Stomach (tissue), 9 donors: ENCODE measurements around the gene GREB1. TPM values are rescaled to one million over a fixed set of nuclear protein-coding genes. Genes with fewer than 3 reads are reported as not detected.

Source experiments
- DNase-seq, 2 donors: peaks; one replicate each; pipeline versions ENCODE4 v3.0.0 to v3.0.0-alpha.2; 2013 to 2019
- H3K27ac ChIP-seq, 5 donors: fragments of 200-600 bp in 4 of 5; sonication (generic) in 4 of 5; one replicate each; pipeline ENCODE4 v1.5.1; 2013 to 2019; ENCODE audit warnings: mild to moderate bottlenecking in 1 of 5, moderate library complexity in 1 of 5
- H3K27me3 ChIP-seq, 3 donors: fragments of 200-600 bp; sonication (generic); one replicate each; pipeline ENCODE4 v1.5.1; 2017 to 2019; ENCODE audit warnings: mixed run types in 1 of 3
- H3K36me3 ChIP-seq, 4 donors: fragments of 200-600 bp; sonication (generic); 1 replicate in 3 of 4; 2 replicates in 1 of 4; pipeline ENCODE4 v1.5.1; 2016 to 2019
- H3K4me1 ChIP-seq, 4 donors: fragments of 200-600 bp; sonication (generic); one replicate each; pipeline ENCODE4 v1.5.1; 2016 to 2019
- H3K4me3 ChIP-seq, 4 donors: fragments of 200-600 bp; sonication (generic) in 3 of 4; one replicate each; pipeline ENCODE4 v1.5.1; 2016 to 2019; ENCODE audit warnings: mild to moderate bottlenecking in 1 of 4
- H3K9me3 ChIP-seq, 4 donors: fragments of 200-600 bp; sonication (generic); one replicate each; pipeline ENCODE4 v1.5.1; 2016 to 2019
- CTCF ChIP-seq, 7 experiments: fragments of 450-650 bp in 4 of 7; fragments of 200-600 bp in 3 of 7; sonication (generic) in 3 of 7; IDR thresholded peaks; one replicate each; pipeline ENCODE4 v1.5.1; 2016 to 2019; ENCODE audit warnings: antibody characterized with exemption in 7 of 7, control low read depth in 2 of 7, mild to moderate bottlenecking in 1 of 7
- EP300 ChIP-seq: sonication (generic); formaldehyde crosslinking; IDR thresholded peaks from one replicate; pipeline ENCODE4 v1.6.1; 2017; ENCODE audit warnings: antibody characterized with exemption
- POLR2A ChIP-seq, 4 donors: fragments of 450-650 bp; IDR thresholded peaks; one replicate each; pipeline ENCODE4 v1.6.1; 2016; ENCODE audit warnings: antibody characterized with exemption in 4 of 4, control low read depth in 2 of 4, mild to moderate bottlenecking in 1 of 4, moderate library complexity in 1 of 4
- POLR2AphosphoS5 ChIP-seq, 3 donors: sonication (generic); formaldehyde crosslinking; IDR thresholded peaks; one replicate each; pipeline ENCODE4 v1.6.1; 2016; ENCODE audit warnings: antibody characterized with exemption in 3 of 3
- WGBS, 5 donors: extraction: QIAGEN DNeasy Blood & Tissue Kit in 3 of 5; methylation state at CpG; one replicate each; pipeline versions ENCODE4 v1.1.5 to v1.1.7; 2013 to 2018; 5-methylcytosine and 5-hydroxymethylcytosine counted together
- intact Hi-C: fragments of 100-400 bp; cut with DNase I; formaldehyde crosslinking; loops from one replicate; pipeline ENCODE4 v1.15.1; 2023; ENCODE audit warnings: low total_unique reads
- polyA plus RNA-seq, 3 donors: library from polyadenylated mRNA; stranded (reverse); fragments of 200-250 nt; gene quantifications; one replicate each; pipeline ENCODE4 v1.2.3, GENCODE V29; 2013
- total RNA-seq, 5 donors: library from RNA; depleted of rRNA; stranded (reverse); fragments of >200 nt; gene quantifications; one replicate each; pipeline versions ENCODE4 v1.1.0 to v1.2.3, GENCODE V29; 2014 to 2016
- donor health status: healthy with polysubstance abuse.
- donor health status: Bipolar disorder and iron deficiency.
- donor health status: healthy.

Gene GREB1
- total and polyA plus RNA-seq, 8 donors: 0.88 to 37.9 (median 3.6) TPM

GRCh38 chr2:11597538-11598225 is 63.8 kb downstream of the GREB1 start:
- DNase-seq: no peak
- no peak for TF ChIP-seq POLR2AphosphoS5 (IDR thresholded peaks at IDR 0.05)
- no peak for TF ChIP-seq EP300
- no peak for TF ChIP-seq CTCF (IDR thresholded peaks at IDR 0.05)
- TF ChIP-seq POLR2A (IDR thresholded peaks at IDR 0.05): no peak
- intact Hi-C loops: no loop called here
- H3K4me1 ChIP-seq: no peaks in the 10 kb centered on the region
- 84 to 89% (median 86%) methylated on average over 9 to 10 of the region's 10 CpGs for WGBS, 5 donors
- peaks cover 0 to 8% (median 4%) of the 10 kb centered on the region in 4 donors for H3K36me3 ChIP-seq
- no peaks in the 10 kb centered on the region for H3K9me3 ChIP-seq
- no peak overlapping the region for H3K4me3 ChIP-seq
- H3K27me3 ChIP-seq: no peaks in the 10 kb centered on the region
- no peak overlapping the region for H3K27ac ChIP-seq

GRCh38 chr2:11598228-11598731 is 64.4 kb downstream of the GREB1 start:
- WGBS, 5 donors: 66 to 72% (median 68%) methylated on average over 9 of the region's 9 CpGs
- Histone ChIP-seq H3K27me3 (no peaks in the 10 kb centered on the region), H3K4me1 (no peaks in the 10 kb centered on the region), H3K27ac (no peak overlapping the region), H3K4me3 (no peak overlapping the region), H3K36me3 (peaks cover 0 to 9% (median 6%) of the 10 kb centered on the region in 4 donors), H3K9me3 (no peaks in the 10 kb centered on the region)
- intact Hi-C loops: no loop called here
- TF ChIP-seq POLR2A (IDR thresholded peaks at IDR 0.05) (no peak), POLR2AphosphoS5 (IDR thresholded peaks at IDR 0.05) (no peak), EP300 (no peak), CTCF (IDR thresholded peaks at IDR 0.05) (no peak)
- DNase-seq: no peak

GRCh38 chr2:11602563-11603204 is 68.8 kb downstream of the GREB1 start:
- no peak for DNase-seq
- H3K9me3 ChIP-seq: no peaks in the 10 kb centered on the region
- H3K4me1 ChIP-seq: no peaks in the 10 kb centered on the region
- H3K27ac ChIP-seq: no peak overlapping the region
- TF ChIP-seq EP300: no peak
- TF ChIP-seq POLR2AphosphoS5 (IDR thresholded peaks at IDR 0.05): no peak
- TF ChIP-seq POLR2A (IDR thresholded peaks at IDR 0.05): no peak
- TF ChIP-seq CTCF (IDR thresholded peaks at IDR 0.05): no peak
- 66 to 70% (median 69%) methylated on average over 7 of the region's 7 CpGs for WGBS, 5 donors
- intact Hi-C loops: no loop called here
- H3K4me3 ChIP-seq: no peak overlapping the region
- H3K36me3 ChIP-seq: peaks cover 0 to 14% (median 6%) of the 10 kb centered on the region in 4 donors
- no peaks in the 10 kb centered on the region for H3K27me3 ChIP-seq

- no peak for DNase-seq
- no peaks in the 10 kb centered on the region for H3K4me1 ChIP-seq
- H3K9me3 ChIP-seq: no peaks in the 10 kb centered on the region
- no peak overlapping the region for H3K27ac ChIP-seq
- intact Hi-C loops: no loop called here
- WGBS, 5 donors: 94 to 96% (median 95%) methylated on average over 34 to 38 of the region's 38 CpGs
- TF ChIP-seq EP300: no peak
- TF ChIP-seq POLR2AphosphoS5 (IDR thresholded peaks at IDR 0.05): no peak
- no peak for TF ChIP-seq POLR2A (IDR thresholded peaks at IDR 0.05)
- no peak for TF ChIP-seq CTCF (IDR thresholded peaks at IDR 0.05)
- H3K27me3 ChIP-seq: no peaks in the 10 kb centered on the region
- no peak overlapping the region for H3K4me3 ChIP-seq
- peaks cover 0 to 11% (median 4%) of the 10 kb centered on the region in 4 donors for H3K36me3 ChIP-seq
Measured at GRCh38 chr2:11610624-11611242, 76.9 kb downstream of the GREB1 start.
